NCI-H2196 treated with DMSO at 0.1 percent for 48 hours (cell line): ENCODE results near the gene GET4.
A peak's percentile ranks its signal among the peaks of the same experiment; 100 is the strongest.

Source experiments
- DNase-seq: peaks from one replicate; lab custom pipeline; 2025; ENCODE audit not compliant: unreplicated experiment; lab: John Stamatoyannopoulos, UW

GET4 gene, protein sequence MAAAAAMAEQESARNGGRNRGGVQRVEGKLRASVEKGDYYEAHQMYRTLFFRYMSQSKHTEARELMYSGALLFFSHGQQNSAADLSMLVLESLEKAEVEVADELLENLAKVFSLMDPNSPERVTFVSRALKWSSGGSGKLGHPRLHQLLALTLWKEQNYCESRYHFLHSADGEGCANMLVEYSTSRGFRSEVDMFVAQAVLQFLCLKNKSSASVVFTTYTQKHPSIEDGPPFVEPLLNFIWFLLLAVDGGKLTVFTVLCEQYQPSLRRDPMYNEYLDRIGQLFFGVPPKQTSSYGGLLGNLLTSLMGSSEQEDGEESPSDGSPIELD

DNA sequence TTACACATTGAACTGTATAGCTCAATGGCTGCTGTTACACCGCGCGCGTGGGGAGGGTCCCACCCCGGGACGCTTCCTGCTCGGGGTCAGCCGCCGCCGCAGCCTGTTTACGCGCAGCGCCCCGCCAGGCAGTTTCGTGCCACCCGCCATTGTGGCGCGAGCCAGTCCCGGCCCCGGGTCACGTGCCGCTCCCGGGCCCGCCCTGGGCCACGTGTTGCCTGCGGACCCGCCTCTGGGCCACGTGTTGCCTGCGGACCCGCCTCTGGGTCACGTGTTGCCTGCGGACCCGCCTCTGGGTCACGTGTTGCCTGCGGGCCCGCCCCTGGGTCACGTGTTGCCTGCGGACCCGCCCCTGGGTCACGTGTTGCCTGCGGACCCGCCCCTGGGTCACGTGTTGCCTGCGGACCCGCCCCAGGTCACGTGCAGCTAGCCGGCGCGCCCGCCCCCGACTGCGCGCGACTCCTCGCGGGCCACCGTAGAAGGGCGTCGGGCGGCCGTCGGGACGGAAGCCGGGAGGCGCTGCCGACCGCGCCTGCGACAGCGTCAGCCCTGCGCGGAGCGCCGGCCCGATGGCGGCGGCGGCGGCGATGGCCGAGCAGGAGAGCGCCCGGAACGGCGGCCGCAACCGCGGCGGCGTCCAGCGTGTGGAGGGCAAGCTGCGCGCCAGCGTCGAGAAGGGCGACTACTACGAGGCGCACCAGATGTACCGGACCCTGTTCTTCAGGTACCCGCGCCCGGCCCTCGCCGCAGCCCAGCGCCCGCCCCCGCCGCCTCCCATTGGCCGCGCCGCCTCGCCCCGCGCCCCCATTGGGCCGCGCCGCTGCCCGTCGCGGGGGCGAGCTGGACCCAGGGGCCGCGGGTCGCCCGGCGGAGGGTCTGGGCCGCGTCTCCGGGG, at the start of gene GET4:
Gene GET4 (plus strand): TSS at position 478 of the 895 bp plus-strand sequence. CDS start 92 bp downstream, at position 570.
- DNase-seq = peak; percentile 95

- no peak for DNase-seq
These were observed 47.4 kb upstream of the GET4 start for GRCh38 chr7:828793-829561.

DNA sequence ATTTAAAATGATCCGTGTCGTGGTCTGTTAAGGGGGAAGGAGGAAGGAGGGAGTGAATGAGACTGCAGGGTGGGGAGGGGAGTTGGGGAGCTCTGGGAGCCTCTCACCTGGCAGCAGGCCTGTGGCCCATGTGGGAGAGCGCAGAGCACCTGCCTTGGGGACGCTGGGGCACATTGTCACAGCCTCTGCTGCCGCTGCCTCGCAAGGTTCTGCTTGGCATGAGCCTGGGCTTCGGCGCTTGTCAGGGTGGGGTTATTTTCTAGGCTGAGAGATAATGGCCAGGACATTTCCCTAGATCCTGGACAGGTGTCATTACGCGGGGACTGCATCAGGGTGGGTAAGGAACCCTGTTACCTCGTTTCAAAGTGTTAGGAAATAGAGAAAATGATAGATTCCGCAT, 46.3 kb upstream of the GET4 start:
- no peak for DNase-seq

- DNase-seq = no peak
These were observed 44.7 kb upstream of the GET4 start for GRCh38 chr7:831596-832166.

GRCh38 chr7:832167-832967, 44.0 kb upstream of the GET4 start, which contains the start of gene SUN1:
Gene SUN1, plus strand, starts transcription at chr7:832476. Its CDS starts 49 bp downstream, at chr7:832525.
- no peak for DNase-seq

DNA sequence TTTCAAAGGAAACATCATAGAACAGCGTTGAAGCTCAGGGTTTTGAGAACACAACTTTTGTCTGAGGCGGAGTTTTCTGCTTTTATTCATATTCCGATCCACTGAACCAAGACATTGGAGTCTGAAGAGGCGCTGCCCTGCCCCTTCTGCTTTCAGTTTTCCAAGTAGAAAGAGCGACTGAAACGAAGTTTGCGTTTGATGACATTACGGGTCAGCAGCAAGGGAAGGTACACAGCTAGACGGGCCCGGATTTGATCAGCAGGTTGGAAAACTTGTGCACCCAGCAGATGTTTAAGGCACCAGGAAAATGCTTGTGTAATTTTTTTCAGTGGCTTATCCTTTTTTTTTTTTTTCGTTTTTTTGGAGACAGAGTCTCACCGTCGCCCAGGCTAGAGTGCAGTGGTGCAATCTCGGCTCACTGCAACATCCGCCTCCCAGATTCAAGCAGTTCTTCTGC, 43.4 kb upstream of the GET4 start:
- DNase-seq = no peak

DNA sequence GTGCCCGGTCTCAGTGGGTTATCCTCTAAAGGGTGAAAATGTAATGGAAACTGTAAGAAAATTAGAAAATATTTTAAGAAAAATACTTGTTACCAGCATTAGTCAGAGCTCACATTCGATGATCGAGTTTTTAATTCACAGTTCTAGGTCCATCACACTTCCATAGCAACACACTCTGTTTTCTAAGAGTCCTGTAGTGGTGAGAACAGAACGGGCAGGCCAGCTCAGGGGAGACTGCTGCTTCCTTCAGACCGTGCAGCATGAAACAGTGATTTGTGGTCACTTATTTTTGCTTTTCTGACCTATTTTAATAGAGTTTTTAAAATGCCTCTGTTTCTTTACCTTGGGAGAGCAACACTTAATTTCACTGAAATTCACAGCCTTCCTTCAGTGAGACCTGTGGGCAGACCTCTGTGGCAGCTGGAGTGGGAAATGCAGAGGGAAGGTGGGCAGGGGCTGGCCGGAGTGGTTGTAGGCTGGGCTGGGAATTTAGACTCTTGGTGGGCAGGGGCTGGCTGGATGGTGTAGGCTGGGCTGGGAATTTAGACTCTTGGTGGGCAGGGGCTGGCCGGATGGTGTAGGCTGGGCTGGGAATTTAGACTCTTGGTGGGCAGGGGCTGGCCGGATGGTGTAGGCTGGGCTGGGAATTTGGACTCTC, 42.6 kb upstream of the GET4 start:
- DNase-seq = no peak

DNA sequence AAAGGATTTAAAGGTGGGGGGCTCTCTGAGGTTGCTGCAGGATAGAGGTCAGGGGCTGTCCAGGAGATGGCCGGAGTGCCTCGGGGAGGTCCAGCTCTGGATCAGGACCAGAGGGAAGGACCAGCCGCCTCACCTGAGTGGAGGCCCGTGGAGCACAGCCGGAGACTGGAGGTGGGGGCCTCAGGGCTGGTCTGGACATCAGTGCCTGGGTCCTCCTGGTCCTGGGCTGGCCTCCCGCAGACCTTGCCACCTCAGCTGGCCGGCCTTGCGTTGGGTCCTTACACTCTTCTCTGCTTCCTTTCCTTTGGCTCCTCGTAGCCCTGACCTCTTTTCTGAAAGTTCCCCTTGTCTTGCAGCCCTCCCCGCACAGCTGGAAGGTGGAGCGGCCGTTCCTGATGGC, 42.1 kb upstream of the GET4 start:
- DNase-seq = no peak

DNA sequence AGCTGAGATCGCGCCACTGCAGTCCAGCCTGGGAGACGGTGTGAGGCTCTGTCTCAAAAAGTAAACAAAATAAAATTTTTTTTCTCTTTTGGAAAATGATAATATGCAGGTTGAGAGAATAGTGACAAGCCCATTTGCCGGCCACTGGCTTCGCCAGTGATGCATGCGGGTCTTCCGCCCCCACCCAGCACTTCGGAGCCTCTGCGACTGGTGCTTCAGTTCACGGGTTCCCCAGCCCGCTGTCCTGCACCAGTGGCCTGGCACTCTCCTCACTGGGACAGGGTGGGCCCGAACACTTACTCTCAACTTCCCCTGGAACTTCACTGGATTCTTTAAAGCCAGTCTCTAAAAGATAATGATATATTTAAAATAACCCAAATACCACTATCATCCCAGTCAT, 41.3 kb upstream of the GET4 start:
- DNase-seq = no peak

- DNase-seq = no peak
These were observed 40.6 kb upstream of the GET4 start for GRCh38 chr7:835485-836401.

GRCh38 chr7:836429-836828, 39.9 kb upstream of the GET4 start:
- DNase-seq = no peak

- no peak for DNase-seq
These were observed 39.4 kb upstream of the GET4 start for GRCh38 chr7:837001-837400.

DNA sequence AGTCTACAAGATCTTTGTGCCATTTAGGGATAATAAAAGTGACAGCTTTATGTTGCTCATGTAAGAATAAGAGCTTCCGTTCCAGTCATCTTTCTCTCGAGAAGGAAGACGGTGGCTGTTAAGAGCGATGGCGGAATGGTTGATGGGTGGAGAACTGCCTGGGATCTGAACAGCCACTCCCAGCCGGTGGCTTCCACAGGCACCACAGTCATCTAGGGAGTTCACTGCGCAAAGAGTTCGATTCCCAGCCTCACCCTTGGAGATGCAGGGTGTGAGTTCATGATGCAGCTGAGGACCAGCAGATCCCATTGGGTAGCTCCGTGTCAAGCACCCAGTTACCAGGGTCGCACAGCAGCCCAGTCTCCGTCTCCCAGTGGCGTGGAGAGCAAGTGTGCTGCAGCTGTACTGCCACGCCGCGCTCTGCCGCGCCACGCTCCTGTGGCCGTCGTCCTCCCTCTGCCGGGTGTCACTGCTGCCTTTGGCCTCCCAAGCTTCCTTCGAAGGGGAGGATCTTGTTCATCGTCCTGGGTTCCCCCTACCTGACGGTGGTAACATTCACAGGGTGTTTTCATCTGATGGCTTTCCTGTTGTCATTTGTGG, 36.3 kb upstream of the GET4 start:
- DNase-seq = no peak

- no peak for DNase-seq
These were observed 34.4 kb upstream of the GET4 start for GRCh38 chr7:841943-842342.

- no peak for DNase-seq
These were observed 33.8 kb upstream of the GET4 start for GRCh38 chr7:842431-843031.

GRCh38 chr7:843230-843629, 33.1 kb upstream of the GET4 start:
- DNase-seq = no peak

- DNase-seq = no peak
These were observed 32.3 kb upstream of the GET4 start for GRCh38 chr7:844043-844442.

GRCh38 chr7:844514-844913, 31.8 kb upstream of the GET4 start:
- no peak for DNase-seq
